ENCODE data around the gene GARIN5B. TPM values are rescaled to one million over a fixed set of nuclear protein-coding genes. Genes with fewer than 3 reads are reported as not detected.

Gene GARIN5B
- total and polyA plus RNA-seq, 2 of the 13 experiments (the other 11 are each of a cell fraction or from before 2014, with no cell fraction given), result not detected

GRCh38 chr19:55385724-55386492, 22.8 kb upstream of the GARIN5B start, which contains the start of gene RPL28 (continued):
- TF ChIP-seq MNT (IDR thresholded peaks at IDR 0.05) (no peak), TP53 (CRISPR knock-in tag; conservative IDR thresholded peaks at IDR 0.05) (no peak), ZBTB46 (CRISPR knock-in tag; IDR thresholded peaks at IDR 0.05; ENCODE audit: borderline replicate concordance) (no peak), ZBTB14 (CRISPR knock-in tag; IDR thresholded peaks at IDR 0.05) (0 out of 2 replicates have a peak, but pooled peaks have one; percentile 33), MIER3 (CRISPR knock-in tag; IDR thresholded peaks at IDR 0.05; ENCODE audit: borderline replicate concordance) (peak; percentile 84; the same call in 1 of the 2 replicates), RBM22 (optimal IDR thresholded peaks at IDR 0.05; ENCODE audit: low read length) (no peak), ASH2L (IDR thresholded peaks at IDR 0.05; ENCODE audit: insufficient read length, low read depth, low read length) (peak; percentile 15), ZUFSP (CRISPR knock-in tag; IDR thresholded peaks at IDR 0.05; ENCODE audit: borderline replicate concordance) (no peak), ZNF33A (CRISPR knock-in tag; IDR thresholded peaks at IDR 0.05; ENCODE audit: borderline replicate concordance) (no peak), ZNF577 (CRISPR knock-in tag; IDR thresholded peaks at IDR 0.05; ENCODE audit: borderline replicate concordance, low read depth) (no peak), CCAR2 (optimal IDR thresholded peaks at IDR 0.05; ENCODE audit: low read depth, low read length) (no peak), FOXJ3 (CRISPR knock-in tag; IDR thresholded peaks at IDR 0.05; ENCODE audit: borderline replicate concordance) (no peak), ZNF235 (CRISPR knock-in tag; IDR thresholded peaks at IDR 0.05; ENCODE audit: borderline replicate concordance) (no peak), ZSCAN22 (CRISPR knock-in tag; IDR thresholded peaks at IDR 0.05) (0 out of 2 replicates have a peak, but pooled peaks have one; percentile 28), ZSCAN30 (CRISPR knock-in tag; IDR thresholded peaks at IDR 0.05) (no peak), MIXL1 (CRISPR knock-in tag; IDR thresholded peaks at IDR 0.05) (no peak), DNMT1 (CRISPR knock-in tag; IDR thresholded peaks at IDR 0.05) (no peak), KDM1A (CRISPR knock-in tag; IDR thresholded peaks at IDR 0.05) (no peak), HNF4G (IDR thresholded peaks at IDR 0.05; ENCODE audit: borderline replicate concordance, low read depth, low read length) (peak; percentile 71), HNF4G (CRISPR knock-in tag; IDR thresholded peaks at IDR 0.05; ENCODE audit: borderline replicate concordance, low read depth) (no peak), YEATS4 (CRISPR knock-in tag; IDR thresholded peaks at IDR 0.05; ENCODE audit: borderline replicate concordance) (peak; percentile 39), HNRNPL (IDR thresholded peaks at IDR 0.05; ENCODE audit: low read depth, low read length) (peak; percentile 35; the same call in 1 of the 2 replicates), JUN (CRISPR knock-in tag; IDR thresholded peaks at IDR 0.05) (no peak), SMAD1 (CRISPR knock-in tag; IDR thresholded peaks at IDR 0.05; ENCODE audit: borderline replicate concordance, low read depth) (no peak)
